Measurements from ENCODE around the gene ZNF160.

Gene ZNF160

GRCh38 chr19:53103234-53104203 is at the start of gene ZNF160 (continued):
- no peak for TF ChIP-seq ZNF76 (tag by site-specific recombination; IDR thresholded peaks at IDR 0.05; ENCODE audit: borderline replicate concordance, low read depth)
- TF ChIP-seq ZNF626 (tag by site-specific recombination; IDR thresholded peaks at IDR 0.05), result no peak
- no peak for TF ChIP-seq ZBTB1 (tag by site-specific recombination; IDR thresholded peaks at IDR 0.05)
- TF ChIP-seq ZNF664 (tag by site-specific recombination; IDR thresholded peaks at IDR 0.05), result no peak
- TF ChIP-seq KLF7 (tag by site-specific recombination; IDR thresholded peaks at IDR 0.05; ENCODE audit: borderline replicate concordance), result no peak
- peak; percentile 93 for TF ChIP-seq ZXDB (tag by site-specific recombination; IDR thresholded peaks at IDR 0.05)
- no peak for TF ChIP-seq ZBTB8A (tag by site-specific recombination; IDR thresholded peaks at IDR 0.05)
- TF ChIP-seq ZNF302 (tag by site-specific recombination; IDR thresholded peaks at IDR 0.05; ENCODE audit: low read depth), result no peak
- peak; percentile 51; the same call in 1 of the 2 replicates for TF ChIP-seq ZNF610 (tag by site-specific recombination; IDR thresholded peaks at IDR 0.05; ENCODE audit: borderline replicate concordance)
- TF ChIP-seq YY2 (tag by site-specific recombination; IDR thresholded peaks at IDR 0.05), result no peak
- TF ChIP-seq ZNF211 (tag by site-specific recombination; IDR thresholded peaks at IDR 0.05; ENCODE audit: low read depth), result no peak
- TF ChIP-seq ZNF473 (tag by site-specific recombination; IDR thresholded peaks at IDR 0.05), result no peak
- TF ChIP-seq ZNF416 (tag by site-specific recombination; IDR thresholded peaks at IDR 0.05), result no peak
- TF ChIP-seq, protein P1, sequence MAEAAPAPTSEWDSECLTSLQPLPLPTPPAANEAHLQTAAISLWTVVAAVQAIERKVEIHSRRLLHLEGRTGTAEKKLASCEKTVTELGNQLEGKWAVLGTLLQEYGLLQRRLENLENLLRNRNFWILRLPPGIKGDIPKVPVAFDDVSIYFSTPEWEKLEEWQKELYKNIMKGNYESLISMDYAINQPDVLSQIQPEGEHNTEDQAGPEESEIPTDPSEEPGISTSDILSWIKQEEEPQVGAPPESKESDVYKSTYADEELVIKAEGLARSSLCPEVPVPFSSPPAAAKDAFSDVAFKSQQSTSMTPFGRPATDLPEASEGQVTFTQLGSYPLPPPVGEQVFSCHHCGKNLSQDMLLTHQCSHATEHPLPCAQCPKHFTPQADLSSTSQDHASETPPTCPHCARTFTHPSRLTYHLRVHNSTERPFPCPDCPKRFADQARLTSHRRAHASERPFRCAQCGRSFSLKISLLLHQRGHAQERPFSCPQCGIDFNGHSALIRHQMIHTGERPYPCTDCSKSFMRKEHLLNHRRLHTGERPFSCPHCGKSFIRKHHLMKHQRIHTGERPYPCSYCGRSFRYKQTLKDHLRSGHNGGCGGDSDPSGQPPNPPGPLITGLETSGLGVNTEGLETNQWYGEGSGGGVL (tag by site-specific recombination; IDR thresholded peaks at IDR 0.05), result peak; percentile 92
- TF ChIP-seq, protein P2, sequence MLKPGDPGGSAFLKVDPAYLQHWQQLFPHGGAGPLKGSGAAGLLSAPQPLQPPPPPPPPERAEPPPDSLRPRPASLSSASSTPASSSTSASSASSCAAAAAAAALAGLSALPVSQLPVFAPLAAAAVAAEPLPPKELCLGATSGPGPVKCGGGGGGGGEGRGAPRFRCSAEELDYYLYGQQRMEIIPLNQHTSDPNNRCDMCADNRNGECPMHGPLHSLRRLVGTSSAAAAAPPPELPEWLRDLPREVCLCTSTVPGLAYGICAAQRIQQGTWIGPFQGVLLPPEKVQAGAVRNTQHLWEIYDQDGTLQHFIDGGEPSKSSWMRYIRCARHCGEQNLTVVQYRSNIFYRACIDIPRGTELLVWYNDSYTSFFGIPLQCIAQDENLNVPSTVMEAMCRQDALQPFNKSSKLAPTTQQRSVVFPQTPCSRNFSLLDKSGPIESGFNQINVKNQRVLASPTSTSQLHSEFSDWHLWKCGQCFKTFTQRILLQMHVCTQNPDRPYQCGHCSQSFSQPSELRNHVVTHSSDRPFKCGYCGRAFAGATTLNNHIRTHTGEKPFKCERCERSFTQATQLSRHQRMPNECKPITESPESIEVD (tag by site-specific recombination; IDR thresholded peaks at IDR 0.05), result no peak
- no peak for TF ChIP-seq ZNF677 (tag by site-specific recombination; IDR thresholded peaks at IDR 0.05)
- no peak for TF ChIP-seq ZNF157 (tag by site-specific recombination; IDR thresholded peaks at IDR 0.05)
- no peak for TF ChIP-seq ZNF155 (tag by site-specific recombination; IDR thresholded peaks at IDR 0.05)
- no peak for TF ChIP-seq ZNF596 (tag by site-specific recombination; IDR thresholded peaks at IDR 0.05)
- TF ChIP-seq ZNF394 (tag by site-specific recombination; IDR thresholded peaks at IDR 0.05; ENCODE audit: borderline replicate concordance), result no peak
- no peak for TF ChIP-seq HOXD13 (CRISPR knock-in tag; IDR thresholded peaks at IDR 0.05; ENCODE audit: borderline replicate concordance)
- TF ChIP-seq ZNF670 (tag by site-specific recombination; IDR thresholded peaks at IDR 0.05; ENCODE audit: low read depth), result no peak
- TF ChIP-seq, protein P3, sequence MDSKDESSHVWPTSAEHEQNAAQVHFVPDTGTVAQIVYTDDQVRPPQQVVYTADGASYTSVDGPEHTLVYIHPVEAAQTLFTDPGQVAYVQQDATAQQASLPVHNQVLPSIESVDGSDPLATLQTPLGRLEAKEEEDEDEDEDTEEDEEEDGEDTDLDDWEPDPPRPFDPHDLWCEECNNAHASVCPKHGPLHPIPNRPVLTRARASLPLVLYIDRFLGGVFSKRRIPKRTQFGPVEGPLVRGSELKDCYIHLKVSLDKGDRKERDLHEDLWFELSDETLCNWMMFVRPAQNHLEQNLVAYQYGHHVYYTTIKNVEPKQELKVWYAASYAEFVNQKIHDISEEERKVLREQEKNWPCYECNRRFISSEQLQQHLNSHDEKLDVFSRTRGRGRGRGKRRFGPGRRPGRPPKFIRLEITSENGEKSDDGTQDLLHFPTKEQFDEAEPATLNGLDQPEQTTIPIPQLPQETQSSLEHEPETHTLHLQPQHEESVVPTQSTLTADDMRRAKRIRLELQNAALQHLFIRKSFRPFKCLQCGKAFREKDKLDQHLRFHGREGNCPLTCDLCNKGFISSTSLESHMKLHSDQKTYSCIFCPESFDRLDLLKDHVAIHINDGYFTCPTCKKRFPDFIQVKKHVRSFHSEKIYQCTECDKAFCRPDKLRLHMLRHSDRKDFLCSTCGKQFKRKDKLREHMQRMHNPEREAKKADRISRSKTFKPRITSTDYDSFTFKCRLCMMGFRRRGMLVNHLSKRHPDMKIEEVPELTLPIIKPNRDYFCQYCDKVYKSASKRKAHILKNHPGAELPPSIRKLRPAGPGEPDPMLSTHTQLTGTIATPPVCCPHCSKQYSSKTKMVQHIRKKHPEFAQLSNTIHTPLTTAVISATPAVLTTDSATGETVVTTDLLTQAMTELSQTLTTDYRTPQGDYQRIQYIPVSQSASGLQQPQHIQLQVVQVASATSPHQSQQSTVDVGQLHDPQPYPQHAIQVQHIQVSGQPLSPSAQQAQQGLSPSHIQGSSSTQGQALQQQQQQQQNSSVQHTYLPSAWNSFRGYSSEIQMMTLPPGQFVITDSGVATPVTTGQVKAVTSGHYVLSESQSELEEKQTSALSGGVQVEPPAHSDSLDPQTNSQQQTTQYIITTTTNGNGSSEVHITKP (tag by site-specific recombination; IDR thresholded peaks at IDR 0.05), result peak; percentile 93
- TF ChIP-seq PRDM1 (tag by site-specific recombination; IDR thresholded peaks at IDR 0.05), result no peak
- peak; percentile 77 for TF ChIP-seq ZNF335 (tag by site-specific recombination; conservative IDR thresholded peaks at IDR 0.05)
- no peak for TF ChIP-seq ZNF23 (tag by site-specific recombination; IDR thresholded peaks at IDR 0.05; ENCODE audit: borderline replicate concordance)
- TF ChIP-seq HOXC10 (CRISPR knock-in tag; IDR thresholded peaks at IDR 0.05), result no peak
- peak; percentile 92 for TF ChIP-seq SP2 (tag by site-specific recombination; IDR thresholded peaks at IDR 0.05)
- no peak for TF ChIP-seq ZNF654 (tag by site-specific recombination; IDR thresholded peaks at IDR 0.05; ENCODE audit: low read depth)
- TF ChIP-seq GLIS2 (tag by site-specific recombination; IDR thresholded peaks at IDR 0.05), result peak; percentile 82
- no peak for TF ChIP-seq ZSCAN5A (tag by site-specific recombination; IDR thresholded peaks at IDR 0.05)
- TF ChIP-seq ZNF239 (tag by site-specific recombination; IDR thresholded peaks at IDR 0.05), result no peak
- TF ChIP-seq SCRT1 (tag by site-specific recombination; IDR thresholded peaks at IDR 0.05; ENCODE audit: borderline replicate concordance), result no peak
